IMR-90 (cell line): ENCODE data around the gene IRF2. TPM values are rescaled to one million over a fixed set of nuclear protein-coding genes. Genes with fewer than 3 reads are reported as not detected.

Source experiments
- ATAC-seq: fragments of 200-7000 bp; cut with Tn5 transposase; 2 replicates; pipeline ENCODE4 v1.9.1; 2020; ENCODE audit warnings: low read depth, mild to moderate bottlenecking, moderate library complexity
- BruUV-seq: library from RNA; stranded (reverse); fragments of 400-500 nt; replicated peaks from 2 replicates; lab custom pipeline; 2021; lab: Mats Ljungman, UMichigan
- CTCF ChIA-PET: fragments of 300-600 bp; formaldehyde crosslinking; extraction: SDS; loops from one replicate; lab custom pipeline; 2021; ENCODE audit warnings: antibody characterized with exemption; lab: Yijun Ruan, JAX
- POLR2A ChIA-PET: fragments of 300-600 bp; sonication (Branson Sonifier 250); formaldehyde crosslinking; loops from one replicate; lab custom pipeline; 2022; ENCODE audit warnings: antibody characterized with exemption; ENCODE audit not compliant: unreplicated experiment; lab: Charles Lee
- DNase-seq: peaks from one replicate; pipeline ENCODE4 v3.0.0; 2013
- H2AFZ ChIP-seq: replicated peaks from 2 replicates; pipeline ENCODE3; 2013; ENCODE audit warnings: low read length, mild to moderate bottlenecking; ENCODE audit not compliant: poor library complexity
- H2AK5ac ChIP-seq: 2 replicates; pipeline ENCODE4 v1.6.1; 2013; ENCODE audit warnings: low read depth, low read length, inconsistent platforms
- H2AK9ac ChIP-seq: replicated peaks from 2 replicates; pipeline ENCODE3; 2013; ENCODE audit warnings: mild to moderate bottlenecking, low read depth, low read length, moderate library complexity; ENCODE audit not compliant: poor library complexity
- H2BK120ac ChIP-seq: 2 replicates; pipeline ENCODE4 v1.6.1; 2013; ENCODE audit warnings: low read depth, low read length, inconsistent platforms
- H2BK15ac ChIP-seq: 3 replicates; pipeline ENCODE4 v1.6.1; 2013; ENCODE audit warnings: low read depth, low read length, inconsistent platforms
- H2BK20ac ChIP-seq: 2 replicates; pipeline ENCODE4 v1.6.1; 2013; ENCODE audit warnings: low read depth, mild to moderate bottlenecking, inconsistent platforms, low read length, moderate library complexity
- H2BK5ac ChIP-seq: 2 replicates; pipeline ENCODE4 v1.6.1; 2013; ENCODE audit warnings: mild to moderate bottlenecking, low read depth, low read length, inconsistent platforms; ENCODE audit not compliant: poor library complexity, severe bottlenecking
- H3K14ac ChIP-seq: replicated peaks from 2 replicates; pipeline ENCODE4 v1.6.1; 2013; ENCODE audit warnings: low read depth, low read length, inconsistent platforms
- H3K18ac ChIP-seq: 2 replicates; pipeline ENCODE4 v1.6.1; 2013; ENCODE audit warnings: low read depth, low read length, control low read depth
- H3K23ac ChIP-seq: 2 replicates; pipeline ENCODE4 v1.6.1; 2013; ENCODE audit warnings: low read depth, low read length, inconsistent platforms
- H3K27ac ChIP-seq: 2 replicates; pipeline ENCODE4 v1.5.1; 2013; ENCODE audit warnings: mild to moderate bottlenecking, control low read depth, low read length; ENCODE audit not compliant: insufficient read depth
- H3K27me3 ChIP-seq: 2 replicates; pipeline ENCODE4 v1.6.1; 2013; ENCODE audit warnings: low read length; ENCODE audit not compliant: control insufficient read depth, insufficient read depth
- H3K36me3 ChIP-seq: 2 replicates; pipeline ENCODE4 v1.6.1; 2013; ENCODE audit warnings: low read length, mixed read lengths; ENCODE audit not compliant: control insufficient read depth, insufficient read depth
- H3K4ac ChIP-seq: 2 replicates; pipeline ENCODE4 v1.6.1; 2013; ENCODE audit warnings: low read depth, low read length, inconsistent platforms
- H3K4me1 ChIP-seq: 2 replicates; pipeline ENCODE4 v1.6.1; 2013; ENCODE audit warnings: low read length, mixed read lengths; ENCODE audit not compliant: control insufficient read depth, insufficient read depth
- H3K4me2 ChIP-seq: 2 replicates; pipeline ENCODE4 v1.6.1; 2013; ENCODE audit warnings: low read depth, mild to moderate bottlenecking, control low read depth, low read length, moderate library complexity
- H3K4me3 ChIP-seq: 2 replicates; pipeline ENCODE4 v1.5.1; 2013; ENCODE audit warnings: low read depth, mild to moderate bottlenecking, control low read depth, low read length, moderate library complexity; ENCODE audit not compliant: insufficient read depth
- H3K56ac ChIP-seq: 2 replicates; pipeline ENCODE4 v1.6.1; 2013; ENCODE audit warnings: low read length, inconsistent platforms; ENCODE audit not compliant: insufficient read depth; ENCODE audit errors: extremely low read depth
- H3K79me1 ChIP-seq, 2 experiments: 2 replicates each; pipeline ENCODE4 v1.6.1; 2013; ENCODE audit warnings: low read length in 2 of 2, inconsistent platforms in 1 of 2, low read depth in 1 of 2
- H3K9ac ChIP-seq: 2 replicates; pipeline ENCODE4 v1.6.1; 2013; ENCODE audit warnings: low read depth, low read length, control low read depth
- H3K9me1 ChIP-seq: 2 replicates; pipeline ENCODE4 v1.6.1; 2013; ENCODE audit warnings: low read length, inconsistent platforms; ENCODE audit not compliant: insufficient read depth
- H3K9me3 ChIP-seq: 2 replicates; pipeline ENCODE4 v1.6.1; 2013; ENCODE audit warnings: low read length; ENCODE audit not compliant: control insufficient read depth, insufficient read depth
- H4K20me1 ChIP-seq: 2 replicates; pipeline ENCODE4 v1.6.1; 2013; ENCODE audit warnings: low read length, inconsistent platforms; ENCODE audit not compliant: insufficient read depth
- H4K5ac ChIP-seq: 2 replicates; pipeline ENCODE4 v1.6.1; 2013; ENCODE audit warnings: mild to moderate bottlenecking, low read depth, low read length, control low read depth
- H4K8ac ChIP-seq, 2 experiments: 2 replicates each; pipeline ENCODE4 v1.6.1; 2013; ENCODE audit warnings: low read depth in 2 of 2, low read length in 2 of 2, control low read depth in 1 of 2, inconsistent platforms in 1 of 2
- H4K91ac ChIP-seq: 2 replicates; pipeline ENCODE4 v1.6.1; 2013; ENCODE audit warnings: low read depth, low read length, inconsistent platforms; ENCODE audit not compliant: insufficient read depth
- BHLHE40 ChIP-seq: fragments of 150-350 bp; IDR thresholded peaks from 2 replicates; pipeline ENCODE4 v1.6.1; 2016; ENCODE audit warnings: mild to moderate bottlenecking, low read depth, low read length
- CEBPB ChIP-seq: IDR thresholded peaks from 2 replicates; pipeline ENCODE4 v1.6.1; 2012; ENCODE audit warnings: low read depth, low read length, improper control_type of control experiment
- FOS ChIP-seq: fragments of 150-350 bp; IDR thresholded peaks from 2 replicates; pipeline ENCODE4 v1.6.1; 2016; ENCODE audit warnings: low read depth, low read length
- MAZ ChIP-seq: IDR thresholded peaks from 2 replicates; pipeline ENCODE4 v1.6.1; 2012; ENCODE audit warnings: low read depth, mild to moderate bottlenecking, low read length, improper control_type of control experiment, moderate library complexity, borderline replicate concordance
- MXI1 ChIP-seq: IDR thresholded peaks from 2 replicates; pipeline ENCODE4 v1.6.1; 2012; ENCODE audit warnings: low read depth, mild to moderate bottlenecking, low read length, moderate library complexity, borderline replicate concordance
- POLR2A ChIP-seq: IDR thresholded peaks from 2 replicates; pipeline ENCODE4 v1.6.1; 2012; ENCODE audit warnings: mild to moderate bottlenecking, low read depth, low read length
- RAD21 ChIP-seq: IDR thresholded peaks from 2 replicates; pipeline ENCODE4 v1.6.1; 2012; ENCODE audit warnings: low read length, improper control_type of control experiment
- RCOR1 ChIP-seq: IDR thresholded peaks from 2 replicates; pipeline ENCODE4 v1.6.1; 2012; ENCODE audit warnings: mild to moderate bottlenecking, low read length, improper control_type of control experiment; ENCODE audit not compliant: insufficient replicate concordance
- WGBS, 2 experiments: methylation state at CpG; one replicate each; pipeline versions ENCODE4 v1.1.5 to v1.1.7; 2013; ENCODE audit warnings: missing lambda C conversion rate in 2 of 2; ENCODE audit not compliant: insufficient read length in 1 of 2; ENCODE audit errors: extremely low coverage in 2 of 2; 5-methylcytosine and 5-hydroxymethylcytosine counted together
- dilution Hi-C: fragments of 300-500 bp; cut with HindIII; formaldehyde crosslinking; loops from one replicate; pipeline ENCODE4 v1.14.3; 2018; ENCODE audit warnings: low sequenced_read_pairs; ENCODE audit not compliant: unreplicated experiment
- in situ Hi-C: fragments of 300-500 bp; cut with MboI; formaldehyde crosslinking; loops from 3 replicates; pipeline ENCODE4 v1.14.3; 2019; ENCODE audit warnings: low sequenced_read_pairs, inconsistent platforms, mixed read lengths
- intact Hi-C: fragments of 100-400 bp; cut with micrococcal nuclease; formaldehyde crosslinking; loops from 2 replicates; pipeline ENCODE4 v1.10.0; 2022
- polyA plus RNA-seq, 3 experiments: library from polyadenylated mRNA; depleted of rRNA; stranded (reverse); fragments of >200 nt; gene quantifications; 2 replicates each; pipeline ENCODE4 v1.2.3, GENCODE V29; 2012; ENCODE audit warnings: low replicate concordance in 1 of 3
- total RNA-seq: library from RNA; depleted of rRNA; stranded (reverse); fragments of >200 nt; gene quantifications from 2 replicates; pipeline ENCODE4 v1.2.3, GENCODE V29; 2012
- TF ChIP-seq, protein P1 (sequence below): fragments of 150-350 bp; IDR thresholded peaks from 2 replicates; pipeline ENCODE4 v1.6.1; 2017; ENCODE audit warnings: mild to moderate bottlenecking, antibody characterized with exemption, low read length, low read depth
- TF ChIP-seq, protein P2 (sequence below): fragments of 150-350 bp; IDR thresholded peaks from 2 replicates; pipeline ENCODE4 v1.6.1; 2016; ENCODE audit warnings: low read depth, mild to moderate bottlenecking, low read length, moderate library complexity, borderline replicate concordance

The IRF2 gene
- total and polyA plus RNA-seq, 2 of the 4 experiments (the other 2 are of a cell fraction), result 16.5 to 21.9 TPM

DNA sequence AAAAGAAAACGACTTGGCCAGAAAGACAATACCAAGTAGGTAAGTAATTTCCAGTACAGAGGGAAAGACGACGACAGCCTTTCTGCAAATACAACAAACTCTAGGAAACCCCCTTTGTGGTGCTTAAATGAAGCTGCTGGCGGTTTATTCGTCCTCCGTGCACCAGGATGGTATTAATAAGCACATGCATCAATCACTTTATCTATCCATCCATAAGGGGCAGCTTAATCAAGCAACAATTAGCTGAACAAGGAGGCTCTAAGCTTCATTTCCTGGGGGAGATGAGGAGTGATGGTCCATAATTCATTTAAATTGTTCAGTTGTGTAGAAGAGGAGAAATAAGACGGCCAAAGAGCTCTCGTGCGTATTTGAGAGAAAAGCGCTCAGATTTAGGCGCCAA, 26.2 kb downstream of the IRF2 start:
- ATAC-seq (no peak), DNase-seq (no peak)
- Histone ChIP-seq H3K4ac (0 out of 2 replicates have a peak overlapping the region, but pooled peaks have one; percentile 5), H4K5ac (no peak overlapping the region), H3K9me3 (no peaks in the 10 kb centered on the region), H2BK15ac (no peak overlapping the region), H3K79me1 (peaks cover 46 to 77% of the 10 kb centered on the region in 2 experiments), H3K4me3 (no peak overlapping the region), H3K27me3 (no peaks in the 10 kb centered on the region), H3K18ac (no peak overlapping the region), H3K23ac (no peak overlapping the region), H2BK120ac (no peak overlapping the region), H2BK20ac (no peak overlapping the region), H3K36me3 (peaks cover 4% of the 10 kb centered on the region; the same call in 1 of the 2 replicates), H3K14ac (no peak overlapping the region), H3K4me2 (no peak overlapping the region; the same call in 1 of the 2 replicates), H4K8ac (no peak overlapping the region; a peak in 1 of 4 replicates), H3K27ac (no peak overlapping the region), H2AFZ (no peak overlapping the region), H3K4me1 (peaks cover 16% of the 10 kb centered on the region), H4K91ac (no peak overlapping the region), H4K20me1 (peaks cover 42% of the 10 kb centered on the region; the same call in 1 of the 2 replicates), H3K56ac (no peak overlapping the region), H3K9ac (no peak overlapping the region), H2AK9ac (no peak overlapping the region), H2AK5ac (0 out of 2 replicates have a peak overlapping the region, but pooled peaks have one; percentile 4), H2BK5ac (no peak overlapping the region), H3K9me1 (peaks cover 13% of the 10 kb centered on the region)
- ChIA-PET POLR2A (no interaction called here), CTCF (no interaction called here)
- intact Hi-C loops, result no loop called here
- no TSS peak for BruUV-seq
- dilution Hi-C loops, result no loop called here
- WGBS, 2 experiments, result no CpG with 5 or more reads among the region's 11 CpGs
- TF ChIP-seq, protein P1, sequence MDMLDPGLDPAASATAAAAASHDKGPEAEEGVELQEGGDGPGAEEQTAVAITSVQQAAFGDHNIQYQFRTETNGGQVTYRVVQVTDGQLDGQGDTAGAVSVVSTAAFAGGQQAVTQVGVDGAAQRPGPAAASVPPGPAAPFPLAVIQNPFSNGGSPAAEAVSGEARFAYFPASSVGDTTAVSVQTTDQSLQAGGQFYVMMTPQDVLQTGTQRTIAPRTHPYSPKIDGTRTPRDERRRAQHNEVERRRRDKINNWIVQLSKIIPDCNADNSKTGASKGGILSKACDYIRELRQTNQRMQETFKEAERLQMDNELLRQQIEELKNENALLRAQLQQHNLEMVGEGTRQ, result no peak
- no peak for TF ChIP-seq RCOR1
- TF ChIP-seq, protein P2, sequence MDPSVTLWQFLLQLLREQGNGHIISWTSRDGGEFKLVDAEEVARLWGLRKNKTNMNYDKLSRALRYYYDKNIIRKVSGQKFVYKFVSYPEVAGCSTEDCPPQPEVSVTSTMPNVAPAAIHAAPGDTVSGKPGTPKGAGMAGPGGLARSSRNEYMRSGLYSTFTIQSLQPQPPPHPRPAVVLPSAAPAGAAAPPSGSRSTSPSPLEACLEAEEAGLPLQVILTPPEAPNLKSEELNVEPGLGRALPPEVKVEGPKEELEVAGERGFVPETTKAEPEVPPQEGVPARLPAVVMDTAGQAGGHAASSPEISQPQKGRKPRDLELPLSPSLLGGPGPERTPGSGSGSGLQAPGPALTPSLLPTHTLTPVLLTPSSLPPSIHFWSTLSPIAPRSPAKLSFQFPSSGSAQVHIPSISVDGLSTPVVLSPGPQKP, result no peak
- no peak for TF ChIP-seq MXI1
- no peak for TF ChIP-seq MAZ
- TF ChIP-seq BHLHE40, result no peak
- no peak for TF ChIP-seq RAD21
- no peak for TF ChIP-seq FOS
- no peak for TF ChIP-seq POLR2A
- no peak for TF ChIP-seq CEBPB
- in situ Hi-C loops, result no loop called here
